H9 (cell line): ENCODE measurements around the gene KAZN. TPM values are rescaled to one million over a fixed set of nuclear protein-coding genes. Genes with fewer than 3 reads are reported as not detected.

Experiments used
- DNase-seq: peaks from one replicate; pipeline ENCODE4 v3.0.0-alpha.2; 2017
- H2AFZ ChIP-seq: one replicate; pipeline ENCODE4 v1.6.1; 2013; ENCODE audit warnings: mild to moderate bottlenecking, low read length, control low read depth, moderate library complexity
- H2AK5ac ChIP-seq: 2 replicates; pipeline ENCODE4 v1.6.1; 2013; ENCODE audit warnings: low read length, control low read depth, mixed read lengths; ENCODE audit not compliant: insufficient read length
- H2BK120ac ChIP-seq: one replicate; pipeline ENCODE4 v1.6.1; 2013; ENCODE audit warnings: low read depth, mild to moderate bottlenecking, low read length, control low read depth, inconsistent platforms; ENCODE audit not compliant: poor library complexity, severe bottlenecking
- H2BK12ac ChIP-seq: 2 replicates; pipeline ENCODE4 v1.6.1; 2013; ENCODE audit warnings: low read length, control low read depth, mixed read lengths, low read depth; ENCODE audit not compliant: insufficient read length
- H2BK15ac ChIP-seq: 2 replicates; pipeline ENCODE4 v1.6.1; 2013; ENCODE audit warnings: low read depth, low read length, control low read depth
- H2BK20ac ChIP-seq: one replicate; pipeline ENCODE4 v1.6.1; 2013; ENCODE audit warnings: low read depth, mild to moderate bottlenecking, low read length, control low read depth, inconsistent platforms; ENCODE audit not compliant: poor library complexity, severe bottlenecking
- H2BK5ac ChIP-seq: 2 replicates; pipeline ENCODE4 v1.6.1; 2013; ENCODE audit warnings: low read length, control low read depth, mixed read lengths; ENCODE audit not compliant: insufficient read length
- H3K14ac ChIP-seq: 2 replicates; pipeline ENCODE4 v1.6.1; 2013; ENCODE audit warnings: low read length, control low read depth; ENCODE audit not compliant: insufficient read depth
- H3K18ac ChIP-seq: 2 replicates; pipeline ENCODE4 v1.6.1; 2013; ENCODE audit warnings: low read depth, mild to moderate bottlenecking, mixed read lengths, low read length, control low read depth; ENCODE audit not compliant: insufficient read length
- H3K23ac ChIP-seq: 2 replicates; pipeline ENCODE4 v1.6.1; 2013; ENCODE audit warnings: low read length, control low read depth, mixed read lengths, low read depth; ENCODE audit not compliant: insufficient read length
- H3K23me2 ChIP-seq: 2 replicates; pipeline ENCODE4 v1.6.1; 2013; ENCODE audit warnings: low read depth, mild to moderate bottlenecking, mixed read lengths, low read length, control low read depth; ENCODE audit not compliant: insufficient read length, poor library complexity, severe bottlenecking
- H3K27ac ChIP-seq: 2 replicates; pipeline ENCODE4 v1.5.1; 2013; ENCODE audit warnings: low read length, control low read depth, mixed read lengths, low read depth; ENCODE audit not compliant: insufficient read length
- H3K27me3 ChIP-seq: 2 replicates; pipeline ENCODE4 v1.6.1; 2013; ENCODE audit warnings: low read length, control low read depth, inconsistent platforms; ENCODE audit not compliant: insufficient read depth
- H3K4ac ChIP-seq: 2 replicates; pipeline ENCODE4 v1.6.1; 2013; ENCODE audit warnings: low read depth, mild to moderate bottlenecking, control low read depth, inconsistent platforms, low read length, moderate library complexity
- H3K4me1 ChIP-seq: 2 replicates; pipeline ENCODE4 v1.6.1; 2013; ENCODE audit warnings: low read length, control low read depth, inconsistent platforms; ENCODE audit not compliant: insufficient read depth
- H3K4me2 ChIP-seq: 2 replicates; pipeline ENCODE4 v1.6.1; 2013; ENCODE audit warnings: low read length, control low read depth, mixed read lengths; ENCODE audit not compliant: insufficient read length, insufficient read depth
- H3K56ac ChIP-seq: 2 replicates; pipeline ENCODE4 v1.6.1; 2013; ENCODE audit warnings: low read depth, mild to moderate bottlenecking, mixed read lengths, low read length, control low read depth; ENCODE audit not compliant: insufficient read length
- H3K79me1 ChIP-seq: 2 replicates; pipeline ENCODE4 v1.6.1; 2013; ENCODE audit warnings: low read depth, mild to moderate bottlenecking, moderate library complexity, low read length, control low read depth, inconsistent platforms; ENCODE audit not compliant: insufficient read depth, poor library complexity, severe bottlenecking
- H3K79me2 ChIP-seq: 2 replicates; pipeline ENCODE4 v1.6.1; 2013; ENCODE audit warnings: low read length, control low read depth, inconsistent platforms; ENCODE audit not compliant: insufficient read depth
- H3K9ac ChIP-seq: 2 replicates; pipeline ENCODE4 v1.6.1; 2013; ENCODE audit warnings: low read length, control low read depth, mixed read lengths; ENCODE audit not compliant: insufficient read length; ENCODE audit errors: extremely low read depth
- H3K9me3 ChIP-seq: one replicate; pipeline ENCODE4 v1.6.1; 2013; ENCODE audit warnings: low read depth, low read length, inconsistent platforms; ENCODE audit not compliant: control insufficient read depth
- H3T11ph ChIP-seq: one replicate; pipeline ENCODE4 v1.6.1; 2013; ENCODE audit warnings: mild to moderate bottlenecking, low read length, control low read depth, inconsistent platforms
- H4K20me1 ChIP-seq: one replicate; pipeline ENCODE4 v1.6.1; 2013; ENCODE audit not compliant: control insufficient read depth, insufficient read length, insufficient read depth
- H4K5ac ChIP-seq: 2 replicates; pipeline ENCODE4 v1.6.1; 2013; ENCODE audit warnings: low read depth, mild to moderate bottlenecking, mixed read lengths, low read length, control low read depth; ENCODE audit not compliant: insufficient read length
- H4K8ac ChIP-seq: replicated peaks from 2 replicates; pipeline ENCODE4 v1.6.1; 2013; ENCODE audit warnings: low read length, control low read depth, mixed read lengths, low read depth; ENCODE audit not compliant: insufficient read length
- H4K91ac ChIP-seq: 2 replicates; pipeline ENCODE4 v1.6.1; 2013; ENCODE audit warnings: low read depth, mild to moderate bottlenecking, moderate library complexity, mixed read lengths, low read length, control low read depth; ENCODE audit not compliant: insufficient read length
- H3K27ac Mint-ChIP-seq, 3 experiments: 2 replicates in 2 of 3; 3 replicates in 1 of 3; pipeline ENCODE4 v1.8.0; 2020 to 2021; ENCODE audit warnings: mixed read lengths in 3 of 3, mild to moderate bottlenecking in 1 of 3, moderate library complexity in 1 of 3
- H3K27me3 Mint-ChIP-seq: 2 replicates; pipeline ENCODE4 v1.8.0; 2021; ENCODE audit warnings: low read depth, mild to moderate bottlenecking, moderate library complexity, mixed read lengths
- H3K36me3 Mint-ChIP-seq, 3 experiments: 2 replicates in 2 of 3; 3 replicates in 1 of 3; pipeline ENCODE4 v1.8.0; 2020 to 2021; ENCODE audit warnings: low read depth in 3 of 3, mixed read lengths in 3 of 3; ENCODE audit not compliant: insufficient read depth in 1 of 3
- H3K4me1 Mint-ChIP-seq, 2 experiments: 2 replicates each; pipeline ENCODE4 v1.8.0; 2020; ENCODE audit warnings: mixed read lengths in 2 of 2
- H3K4me3 Mint-ChIP-seq, 2 experiments: 2 replicates in 1 of 2; 3 replicates in 1 of 2; pipeline ENCODE4 v1.8.0; 2020 to 2021; ENCODE audit warnings: mild to moderate bottlenecking in 2 of 2, mixed read lengths in 2 of 2, moderate library complexity in 1 of 2
- H3K9me3 Mint-ChIP-seq, 2 experiments: 2 replicates in 1 of 2; 3 replicates in 1 of 2; pipeline ENCODE4 v1.8.0; 2020; ENCODE audit warnings: mild to moderate bottlenecking in 2 of 2, mixed read lengths in 2 of 2, moderate library complexity in 1 of 2
- WGBS: extraction: QIAGEN DNeasy Blood & Tissue Kit; methylation state at CpG from one replicate; pipeline ENCODE4 v1.1.7; 2013; ENCODE audit warnings: missing lambda C conversion rate, low lambda C conversion rate, mixed read lengths; ENCODE audit not compliant: insufficient read length; ENCODE audit errors: extremely low coverage; 5-methylcytosine and 5-hydroxymethylcytosine counted together
- total RNA-seq: library from RNA; stranded (reverse); gene quantifications from 2 replicates; pipeline ENCODE4 v1.2.1, GENCODE V29; 2021
- TF ChIP-seq, protein P1 (sequence below): fragments of 200-600 bp; sonication (generic); conservative IDR thresholded peaks from 3 replicates; pipeline ENCODE4 v1.8.0; 2021; ENCODE audit warnings: antibody characterized with exemption, mild to moderate bottlenecking

The KAZN gene
- total RNA-seq, 1 experiment from 2014 or later, result 7.6 TPM

DNA sequence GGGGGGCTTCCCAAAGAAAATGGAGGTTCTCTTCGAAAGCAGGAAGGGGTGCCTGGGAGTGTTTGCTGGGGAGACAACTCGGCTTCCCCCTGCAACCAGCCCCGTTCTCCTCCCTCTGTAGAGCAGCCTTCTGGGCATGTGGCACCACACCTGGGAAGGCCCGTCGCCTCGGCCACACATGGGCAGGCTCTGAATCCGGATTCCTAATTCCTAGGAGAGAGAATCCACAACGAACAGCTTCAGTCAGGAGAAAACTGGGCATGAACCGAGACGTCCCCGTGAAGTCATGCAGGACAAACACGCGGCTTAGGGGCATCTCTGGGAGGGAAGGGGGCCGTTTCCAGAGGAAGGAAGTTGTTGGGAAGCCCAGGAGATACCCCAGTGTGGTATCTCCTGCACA is 224.5 kb downstream of the KAZN start:
- H2BK20ac ChIP-seq, result no peak overlapping the region

More for the DNA sequence above, 224.5 kb downstream of the KAZN start:
- no peak overlapping the region for H3K18ac ChIP-seq
- Mint-ChIP-seq H3K4me3 (no peak overlapping the region), H3K4me1 (peaks cover 3 to 10% of the 10 kb centered on the region in 2 experiments), H3K27ac (no peak overlapping the region; a peak in 1 of 7 replicates), H3K36me3 (no peaks in the 10 kb centered on the region), H3K9me3 (no peaks in the 10 kb centered on the region), H3K27me3 (no peaks in the 10 kb centered on the region; the same call in 1 of the 2 replicates)
- H3K4me2 ChIP-seq, result no peak overlapping the region
- H3K4ac ChIP-seq, result no peak overlapping the region
- H2BK120ac ChIP-seq, result no peak overlapping the region
- no peak overlapping the region for H3K27ac ChIP-seq
- no peaks in the 10 kb centered on the region for H3K4me1 ChIP-seq
- no peak overlapping the region for H2AFZ ChIP-seq
- no CpG with 5 or more reads among the region's 14 CpGs for WGBS
- H2BK5ac ChIP-seq, result no peak overlapping the region
- H2BK12ac ChIP-seq, result no peak overlapping the region
- H3K23ac ChIP-seq, result no peak overlapping the region
- no peaks in the 10 kb centered on the region for H3K27me3 ChIP-seq
- no peak overlapping the region for H4K5ac ChIP-seq
- H2BK15ac ChIP-seq, result no peak overlapping the region
- no peaks in the 10 kb centered on the region for H4K20me1 ChIP-seq
- no peaks in the 10 kb centered on the region for H3K23me2 ChIP-seq
- no peak for DNase-seq
- no peaks in the 10 kb centered on the region for H3K9me3 ChIP-seq
- no peak overlapping the region for H3K9ac ChIP-seq
- H2AK5ac ChIP-seq, result no peak overlapping the region
- H3K14ac ChIP-seq, result no peak overlapping the region
- H3T11ph ChIP-seq, result no peak overlapping the region
- H4K91ac ChIP-seq, result no peak overlapping the region
- no peak overlapping the region for H4K8ac ChIP-seq
- H3K79me1 ChIP-seq, result no peaks in the 10 kb centered on the region
- no peak overlapping the region for H3K56ac ChIP-seq
- H3K79me2 ChIP-seq, result no peaks in the 10 kb centered on the region
- TF ChIP-seq, protein P1, sequence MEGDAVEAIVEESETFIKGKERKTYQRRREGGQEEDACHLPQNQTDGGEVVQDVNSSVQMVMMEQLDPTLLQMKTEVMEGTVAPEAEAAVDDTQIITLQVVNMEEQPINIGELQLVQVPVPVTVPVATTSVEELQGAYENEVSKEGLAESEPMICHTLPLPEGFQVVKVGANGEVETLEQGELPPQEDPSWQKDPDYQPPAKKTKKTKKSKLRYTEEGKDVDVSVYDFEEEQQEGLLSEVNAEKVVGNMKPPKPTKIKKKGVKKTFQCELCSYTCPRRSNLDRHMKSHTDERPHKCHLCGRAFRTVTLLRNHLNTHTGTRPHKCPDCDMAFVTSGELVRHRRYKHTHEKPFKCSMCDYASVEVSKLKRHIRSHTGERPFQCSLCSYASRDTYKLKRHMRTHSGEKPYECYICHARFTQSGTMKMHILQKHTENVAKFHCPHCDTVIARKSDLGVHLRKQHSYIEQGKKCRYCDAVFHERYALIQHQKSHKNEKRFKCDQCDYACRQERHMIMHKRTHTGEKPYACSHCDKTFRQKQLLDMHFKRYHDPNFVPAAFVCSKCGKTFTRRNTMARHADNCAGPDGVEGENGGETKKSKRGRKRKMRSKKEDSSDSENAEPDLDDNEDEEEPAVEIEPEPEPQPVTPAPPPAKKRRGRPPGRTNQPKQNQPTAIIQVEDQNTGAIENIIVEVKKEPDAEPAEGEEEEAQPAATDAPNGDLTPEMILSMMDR, result no peak
